Activated CD8-positive, alpha-beta memory T cell treated with anti-CD3 and anti-CD28 coated beads, Interleukin-2, amount 10 ng/mL, durations not matched to agents 7 days and 5 days (primary cell): ENCODE data around the gene DHODH. TPM values are rescaled to one million over a fixed set of nuclear protein-coding genes. Genes with fewer than 3 reads are reported as not detected.

ENCODE experiments used
- ATAC-seq: fragments of 150-1000 bp; cut with Tn5 transposase; one replicate; pipeline ENCODE4 v1.10.0; 2021; ENCODE audit warnings: moderate library complexity
- CTCF ChIA-PET: fragments of 350-600 bp; sonication (Branson Sonifier 250); formaldehyde crosslinking; loops from one replicate; lab custom pipeline; 2021; ENCODE audit warnings: antibody characterized with exemption; lab: Charles Lee
- DNase-seq: peaks from one replicate; pipeline ENCODE4 v3.0.0-alpha.2; 2020
- H3K27ac Mint-ChIP-seq: one replicate; pipeline ENCODE4 v1.8.0; 2021; ENCODE audit warnings: mild to moderate bottlenecking, mixed read lengths
- H3K27me3 Mint-ChIP-seq: one replicate; pipeline ENCODE4 v1.8.0; 2021; ENCODE audit warnings: mixed read lengths
- H3K36me3 Mint-ChIP-seq: one replicate; pipeline ENCODE4 v1.8.0; 2021; ENCODE audit warnings: mild to moderate bottlenecking, mixed read lengths
- H3K4me1 Mint-ChIP-seq: one replicate; pipeline ENCODE4 v1.8.0; 2021; ENCODE audit warnings: mixed read lengths
- H3K4me3 Mint-ChIP-seq: one replicate; pipeline ENCODE4 v1.8.0; 2021; ENCODE audit warnings: mild to moderate bottlenecking, moderate library complexity, mixed read lengths
- H3K9me3 Mint-ChIP-seq: one replicate; pipeline ENCODE4 v1.8.0; 2022; ENCODE audit warnings: low read depth, mixed read lengths
- total RNA-seq, 2 experiments: library from RNA; stranded (reverse); gene quantifications; one replicate each; pipeline ENCODE4 v1.2.3, GENCODE V29; 2021

The DHODH gene
- 10 to 100 TPM; 13.6 to 14.5 TPM for total RNA-seq

GRCh38 chr16:72008424-72009216, at the start of gene DHODH:
Gene DHODH, plus strand, starts transcription at chr16:72008744. Its CDS starts 21 bp downstream, at chr16:72008765.
- Mint-ChIP-seq H3K4me1 (peaks cover 37% of the 10 kb centered on the region), H3K27me3 (no peaks in the 10 kb centered on the region), H3K9me3 (no peaks in the 10 kb centered on the region), H3K27ac (peak within 1 kb of the TSS; percentile 86), H3K36me3 (peaks cover 3% of the 10 kb centered on the region), H3K4me3 (peak within 1 kb of the TSS; percentile 90)
- CTCF ChIA-PET, result no interaction called here
- peak; percentile 100 for ATAC-seq
- DNase-seq, result peak; percentile 99

GRCh38 chr16:71961066-71962039, 47.2 kb upstream of the DHODH start:
- H3K4me1 Mint-ChIP-seq, result peaks cover 17% of the 10 kb centered on the region
- H3K27me3 Mint-ChIP-seq, result peaks cover 15% of the 10 kb centered on the region
- H3K27ac Mint-ChIP-seq, result no peak overlapping the region
- no peak overlapping the region for H3K4me3 Mint-ChIP-seq
- peak; percentile 93 for ATAC-seq
- no peaks in the 10 kb centered on the region for H3K36me3 Mint-ChIP-seq
- DNase-seq, result peak; percentile 88
- CTCF ChIA-PET, result interaction anchor here (0.6 to 3.0 kb wide), 43 partner anchors 9 to 396 kb away, joined by 3 to 35 read pairs (median 4); partner anchors contain the start of genes AP1G1, IST1 and ZNF821
- H3K9me3 Mint-ChIP-seq, result no peaks in the 10 kb centered on the region

- CTCF ChIA-PET, result interaction anchor here (1.4 to 2.2 kb wide), 2 partner anchors 242 to 294 kb away, joined by 4 to 6 read pairs; no protein-coding TSS in a partner anchor
- DNase-seq (no peak), ATAC-seq (no peak)
- no peaks in the 10 kb centered on the region for H3K9me3 Mint-ChIP-seq
- H3K4me3 Mint-ChIP-seq, result no peak overlapping the region
- H3K4me1 Mint-ChIP-seq, result peaks cover 10% of the 10 kb centered on the region
- H3K27me3 Mint-ChIP-seq, result peaks cover 15% of the 10 kb centered on the region
- H3K36me3 Mint-ChIP-seq, result no peaks in the 10 kb centered on the region
- no peak overlapping the region for H3K27ac Mint-ChIP-seq
Measured at GRCh38 chr16:71963125-71963875, 45.2 kb upstream of the DHODH start.

GRCh38 chr16:71965223-71965622, 43.3 kb upstream of the DHODH start:
- CTCF ChIA-PET, result interaction anchor here (1.0 kb wide), 2 partner anchors 8 to 400 kb away, joined by 3 to 4 read pairs; no protein-coding TSS in a partner anchor
- DNase-seq, result no peak
- H3K27me3 Mint-ChIP-seq, result peaks cover 16% of the 10 kb centered on the region
- H3K4me3 Mint-ChIP-seq, result no peak overlapping the region
- no peaks in the 10 kb centered on the region for H3K36me3 Mint-ChIP-seq
- ATAC-seq, result no peak
- H3K9me3 Mint-ChIP-seq, result no peaks in the 10 kb centered on the region
- peaks cover 10% of the 10 kb centered on the region for H3K4me1 Mint-ChIP-seq
- no peak overlapping the region for H3K27ac Mint-ChIP-seq

GRCh38 chr16:71966932-71967331, 41.6 kb upstream of the DHODH start:
- Mint-ChIP-seq H3K36me3 (no peaks in the 10 kb centered on the region), H3K27me3 (peaks cover 14% of the 10 kb centered on the region)
- CTCF ChIA-PET, result no interaction called here

GRCh38 chr16:71969353-71969752, 39.2 kb upstream of the DHODH start:
- H3K9me3 Mint-ChIP-seq, result no peaks in the 10 kb centered on the region
- ATAC-seq, result no peak
- DNase-seq, result no peak
- H3K4me1 Mint-ChIP-seq, result no peaks in the 10 kb centered on the region
- H3K36me3 Mint-ChIP-seq, result no peaks in the 10 kb centered on the region
- H3K27ac Mint-ChIP-seq, result no peak overlapping the region
- peaks cover 14% of the 10 kb centered on the region for H3K27me3 Mint-ChIP-seq
- CTCF ChIA-PET, result no interaction called here
- H3K4me3 Mint-ChIP-seq, result no peak overlapping the region

More at GRCh38 chr16:71966932-71967331, 41.6 kb upstream of the DHODH start:
- Mint-ChIP-seq H3K9me3 (no peaks in the 10 kb centered on the region), H3K4me1 (peaks cover 6% of the 10 kb centered on the region), H3K4me3 (no peak overlapping the region), H3K27ac (no peak overlapping the region)
- ATAC-seq, result no peak
- no peak for DNase-seq

- Mint-ChIP-seq H3K27ac (no peak overlapping the region), H3K4me1 (no peaks in the 10 kb centered on the region), H3K27me3 (peaks cover 7% of the 10 kb centered on the region), H3K9me3 (no peaks in the 10 kb centered on the region), H3K36me3 (no peaks in the 10 kb centered on the region), H3K4me3 (no peak overlapping the region)
- CTCF ChIA-PET, result no interaction called here
- ATAC-seq (no peak), DNase-seq (no peak)
Measured at GRCh38 chr16:71971571-71971970, 37.0 kb upstream of the DHODH start.

GRCh38 chr16:71972356-71972755, 36.2 kb upstream of the DHODH start:
- ATAC-seq (no peak), DNase-seq (no peak)
- H3K27me3 Mint-ChIP-seq, result peaks cover 7% of the 10 kb centered on the region
- H3K9me3 Mint-ChIP-seq, result no peaks in the 10 kb centered on the region
- no peaks in the 10 kb centered on the region for H3K4me1 Mint-ChIP-seq
- H3K27ac Mint-ChIP-seq, result no peak overlapping the region
- H3K4me3 Mint-ChIP-seq, result no peak overlapping the region
- CTCF ChIA-PET, result no interaction called here
- no peaks in the 10 kb centered on the region for H3K36me3 Mint-ChIP-seq

GRCh38 chr16:71973001-71973400, 35.5 kb upstream of the DHODH start:
- Mint-ChIP-seq H3K4me3 (no peak overlapping the region), H3K27ac (no peak overlapping the region), H3K4me1 (no peaks in the 10 kb centered on the region), H3K27me3 (peaks cover 7% of the 10 kb centered on the region), H3K9me3 (no peaks in the 10 kb centered on the region), H3K36me3 (no peaks in the 10 kb centered on the region)
- CTCF ChIA-PET, result no interaction called here
- ATAC-seq (no peak), DNase-seq (no peak)

- no peaks in the 10 kb centered on the region for H3K36me3 Mint-ChIP-seq
- DNase-seq (no peak), ATAC-seq (no peak)
- H3K4me1 Mint-ChIP-seq, result no peaks in the 10 kb centered on the region
- CTCF ChIA-PET, result interaction anchor here (1.1 kb wide), 1 partner anchor 14 kb away, joined by 3 read pairs; no protein-coding TSS in a partner anchor
- no peak overlapping the region for H3K27ac Mint-ChIP-seq
- no peak overlapping the region for H3K4me3 Mint-ChIP-seq
- H3K9me3 Mint-ChIP-seq, result no peaks in the 10 kb centered on the region
- H3K27me3 Mint-ChIP-seq, result peaks cover 7% of the 10 kb centered on the region
Measured at GRCh38 chr16:71974068-71974818, 34.3 kb upstream of the DHODH start.

GRCh38 chr16:71985262-71985974, 23.1 kb upstream of the DHODH start:
- Mint-ChIP-seq H3K27me3 (peaks cover 37% of the 10 kb centered on the region), H3K4me3 (no peak overlapping the region), H3K36me3 (no peaks in the 10 kb centered on the region), H3K4me1 (no peaks in the 10 kb centered on the region), H3K9me3 (no peaks in the 10 kb centered on the region), H3K27ac (no peak overlapping the region)
- ATAC-seq (no peak), DNase-seq (no peak)
- CTCF ChIA-PET, result no interaction called here

- DNase-seq (no peak), ATAC-seq (no peak)
- Mint-ChIP-seq H3K4me3 (no peak overlapping the region), H3K36me3 (no peaks in the 10 kb centered on the region), H3K4me1 (no peaks in the 10 kb centered on the region), H3K27me3 (peaks cover 35% of the 10 kb centered on the region), H3K9me3 (no peaks in the 10 kb centered on the region), H3K27ac (no peak overlapping the region)
- CTCF ChIA-PET, result no interaction called here
Measured at GRCh38 chr16:71986131-71986530, 22.4 kb upstream of the DHODH start.
